ENCODE measurements around the gene CYP2C8.

CYP2C8 gene

GRCh38 chr10:95039281-95039680 is 30.0 kb downstream of the CYP2C8 start:
- Histone ChIP-seq H3K27ac (ENCODE audit: low read depth, low read length) (no peak overlapping the region), H3K79me2 (ENCODE audit: insufficient read depth, low read length) (no peaks in the 10 kb centered on the region), H3K9ac (ENCODE audit: low read length) (no peak overlapping the region), H3K9me2 (replicated peaks; ENCODE audit: insufficient read depth, low read length) (no peaks in the 10 kb centered on the region), H3K36me3 (ENCODE audit: low read length) (no peaks in the 10 kb centered on the region), H2AFZ (ENCODE audit: low read depth, low read length, severe bottlenecking) (no peak overlapping the region), H3F3A (ENCODE audit: insufficient read depth) (no peaks in the 10 kb centered on the region), H3K27me3 (ENCODE audit: low read length) (no peaks in the 10 kb centered on the region), H4K20me1 (ENCODE audit: low read depth, low read length) (no peaks in the 10 kb centered on the region), H3K4me2 (ENCODE audit: low read depth, low read length, poor library complexity, severe bottlenecking) (no peak overlapping the region), H3K9me3 (ENCODE audit: insufficient read depth, low read length) (no peaks in the 10 kb centered on the region), H3K4me3 (ENCODE audit: insufficient read depth, low read length, poor library complexity, severe bottlenecking) (no peak overlapping the region)
- TF ChIP-seq EZH2phosphoT487 (conservative IDR thresholded peaks at IDR 0.05; ENCODE audit: low read length): no peak
- no peak for TF ChIP-seq CTCF (IDR thresholded peaks at IDR 0.05; ENCODE audit: insufficient read depth, low read length, poor library complexity, severe bottlenecking)

DNA sequence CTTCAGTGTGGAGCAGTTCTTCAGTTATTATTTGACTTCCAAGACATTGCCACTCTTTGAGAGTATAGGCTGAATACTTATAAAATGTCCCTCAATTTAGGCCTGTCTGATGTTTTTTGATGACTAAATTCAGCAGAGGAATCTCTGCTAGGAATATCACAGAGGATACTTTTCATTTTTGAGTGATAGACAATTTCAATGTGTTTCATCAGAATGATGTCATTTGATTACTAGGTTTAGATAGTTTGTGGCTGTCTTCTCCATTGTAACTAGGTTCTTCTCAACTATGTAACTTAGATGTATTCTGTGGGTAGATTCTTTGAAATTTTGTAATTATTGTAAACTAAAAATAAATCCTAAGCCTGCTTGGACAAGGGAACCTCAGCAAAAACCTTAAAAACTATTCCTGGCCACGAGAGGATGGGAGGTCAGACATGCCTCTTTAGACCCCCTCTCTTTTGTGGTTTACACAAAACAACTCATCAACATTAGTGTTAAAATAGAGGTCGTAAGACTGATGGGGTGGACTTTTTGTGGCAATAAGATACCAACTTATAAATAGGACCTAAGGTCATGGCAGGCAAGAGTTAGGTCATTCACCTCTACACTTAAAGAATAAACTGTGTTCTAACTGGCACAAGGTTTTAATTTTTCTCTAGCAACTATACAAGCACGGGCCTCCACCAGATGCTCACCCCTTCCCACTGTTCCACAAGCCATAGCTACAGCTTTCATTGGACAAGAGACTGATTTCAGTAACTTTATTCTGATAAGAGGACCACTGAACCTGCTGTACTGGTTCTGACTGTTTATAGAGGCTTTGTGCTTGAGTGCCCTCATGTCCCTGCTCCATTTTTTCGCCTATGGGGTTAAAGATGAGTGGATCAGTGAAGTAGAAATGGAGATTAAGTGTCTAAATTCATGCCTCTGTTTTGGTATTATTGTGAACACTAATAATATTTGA is 33.7 kb downstream of the CYP2C8 start:
- Histone ChIP-seq H3K27me3 (ENCODE audit: low read length) (no peaks in the 10 kb centered on the region), H3K36me3 (ENCODE audit: low read length) (no peaks in the 10 kb centered on the region), H3F3A (ENCODE audit: insufficient read depth) (no peaks in the 10 kb centered on the region), H3K4me3 (ENCODE audit: insufficient read depth, low read length, poor library complexity, severe bottlenecking) (no peak overlapping the region), H3K4me2 (ENCODE audit: low read depth, low read length, poor library complexity, severe bottlenecking) (no peak overlapping the region), H3K27ac (ENCODE audit: low read depth, low read length) (no peak overlapping the region), H2AFZ (ENCODE audit: low read depth, low read length, severe bottlenecking) (no peak overlapping the region), H3K9me3 (ENCODE audit: insufficient read depth, low read length) (no peaks in the 10 kb centered on the region), H3K9ac (ENCODE audit: low read length) (no peak overlapping the region), H4K20me1 (ENCODE audit: low read depth, low read length) (no peaks in the 10 kb centered on the region), H3K79me2 (ENCODE audit: insufficient read depth, low read length) (no peaks in the 10 kb centered on the region), H3K9me2 (replicated peaks; ENCODE audit: insufficient read depth, low read length) (no peaks in the 10 kb centered on the region)
- TF ChIP-seq EZH2phosphoT487 (conservative IDR thresholded peaks at IDR 0.05; ENCODE audit: low read length) (no peak), CTCF (IDR thresholded peaks at IDR 0.05; ENCODE audit: insufficient read depth, low read length, poor library complexity, severe bottlenecking) (no peak)

DNA sequence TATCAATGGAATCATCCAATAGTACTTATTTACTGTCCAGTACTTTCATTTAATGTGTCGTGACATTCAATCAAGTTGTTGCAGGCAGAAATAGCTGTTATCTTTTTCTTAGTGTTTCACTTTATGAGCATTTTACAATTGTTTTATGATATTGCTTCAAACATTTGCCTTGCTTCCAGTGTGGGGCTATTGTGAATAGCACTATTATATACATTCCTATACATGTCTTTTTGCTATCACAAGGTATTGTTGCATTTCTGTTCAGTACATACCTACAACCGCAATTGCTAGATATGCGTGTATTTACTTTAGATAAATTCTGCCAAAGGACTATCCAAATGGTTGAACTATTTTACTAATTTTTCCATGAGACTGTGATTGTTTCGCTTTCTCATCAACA is 34.9 kb downstream of the CYP2C8 start:
- H3K36me3 ChIP-seq (ENCODE audit: low read length): no peaks in the 10 kb centered on the region
- no peaks in the 10 kb centered on the region for H3F3A ChIP-seq (ENCODE audit: insufficient read depth)
- no peaks in the 10 kb centered on the region for H3K9me3 ChIP-seq (ENCODE audit: insufficient read depth, low read length)
- H2AFZ ChIP-seq (ENCODE audit: low read depth, low read length, severe bottlenecking): no peak overlapping the region
- H3K79me2 ChIP-seq (ENCODE audit: insufficient read depth, low read length): no peaks in the 10 kb centered on the region
- H3K4me3 ChIP-seq (ENCODE audit: insufficient read depth, low read length, poor library complexity, severe bottlenecking): no peak overlapping the region
- H4K20me1 ChIP-seq (ENCODE audit: low read depth, low read length): no peaks in the 10 kb centered on the region
- no peaks in the 10 kb centered on the region for H3K27me3 ChIP-seq (ENCODE audit: low read length)
- no peak overlapping the region for H3K9ac ChIP-seq (ENCODE audit: low read length)
- no peaks in the 10 kb centered on the region for H3K9me2 ChIP-seq (replicated peaks; ENCODE audit: insufficient read depth, low read length)
- TF ChIP-seq EZH2phosphoT487 (conservative IDR thresholded peaks at IDR 0.05; ENCODE audit: low read length) (no peak), CTCF (IDR thresholded peaks at IDR 0.05; ENCODE audit: insufficient read depth, low read length, poor library complexity, severe bottlenecking) (no peak)
- H3K4me2 ChIP-seq (ENCODE audit: low read depth, low read length, poor library complexity, severe bottlenecking): no peak overlapping the region
- H3K27ac ChIP-seq (ENCODE audit: low read depth, low read length): no peak overlapping the region

All from SU-DHL-6 (cell line).